WTC11 (cell line): ENCODE data around the gene VSTM2L. TPM values are rescaled to one million over a fixed set of nuclear protein-coding genes. Genes with fewer than 3 reads are reported as not detected.

Experiments used
- ATAC-seq: fragments of 200-7000 bp; cut with Tn5 transposase; 2 replicates; pipeline ENCODE4 v1.10.0; 2021; ENCODE audit warnings: mild to moderate bottlenecking, moderate library complexity
- CTCF ChIA-PET: fragments of 300-600 bp; sonication (Branson Sonifier 250); formaldehyde crosslinking; loops from one replicate; lab custom pipeline; 2021; ENCODE audit warnings: antibody characterized with exemption; lab: Charles Lee
- POLR2A ChIA-PET: fragments of 350-600 bp; sonication (Branson Sonifier 250); formaldehyde crosslinking; loops from one replicate; lab custom pipeline; 2021; ENCODE audit warnings: antibody characterized with exemption; lab: Charles Lee
- DNase-seq: peaks from one replicate; pipeline ENCODE4 v3.0.0; 2021; ENCODE audit warnings: low spot score
- H3K27ac Mint-ChIP-seq: 2 replicates; pipeline ENCODE4 v1.8.0; 2021; ENCODE audit warnings: mixed read lengths
- H3K27me3 Mint-ChIP-seq: 2 replicates; pipeline ENCODE4 v1.8.0; 2021; ENCODE audit warnings: low read depth, mild to moderate bottlenecking, moderate library complexity, mixed read lengths
- H3K36me3 Mint-ChIP-seq: 2 replicates; pipeline ENCODE4 v1.8.0; 2021; ENCODE audit warnings: mixed read lengths
- H3K4me1 Mint-ChIP-seq: 2 replicates; pipeline ENCODE4 v1.8.0; 2022; ENCODE audit warnings: mixed read lengths
- H3K4me3 Mint-ChIP-seq: 2 replicates; pipeline ENCODE4 v1.8.0; 2021; ENCODE audit warnings: mild to moderate bottlenecking, moderate library complexity, mixed read lengths
- H3K9me3 Mint-ChIP-seq: 2 replicates; pipeline ENCODE4 v1.8.0; 2021; ENCODE audit warnings: mixed read lengths
- AFF4 ChIP-seq: sonication (generic); formaldehyde crosslinking; IDR thresholded peaks from 2 replicates; pipeline ENCODE4 v1.8.1; 2023; ENCODE audit warnings: mild to moderate bottlenecking, missing genetic modification reagents, borderline replicate concordance
- CREM ChIP-seq: sonication (generic); formaldehyde crosslinking; IDR thresholded peaks from 2 replicates; pipeline ENCODE4 v1.8.1; 2022; ENCODE audit warnings: mild to moderate bottlenecking, missing genetic modification reagents, moderate library complexity
- ERG ChIP-seq: fragments of 250-450 bp; sonication (Bioruptor Pico); IDR thresholded peaks from 2 replicates; pipeline ENCODE4 v1.8.0; 2021; ENCODE audit warnings: mild to moderate bottlenecking
- GRHL2 ChIP-seq: fragments of 250-450 bp; sonication (Bioruptor Pico); IDR thresholded peaks from 2 replicates; pipeline ENCODE4 v1.8.0; 2022; ENCODE audit warnings: mild to moderate bottlenecking, moderate library complexity; ENCODE audit not compliant: insufficient replicate concordance, severe bottlenecking
- JUN ChIP-seq: sonication (generic); formaldehyde crosslinking; IDR thresholded peaks from 2 replicates; pipeline ENCODE4 v1.8.0; 2023; ENCODE audit warnings: mild to moderate bottlenecking, missing genetic modification reagents
- KAT7 ChIP-seq: sonication (generic); formaldehyde crosslinking; IDR thresholded peaks from 2 replicates; pipeline ENCODE4 v1.8.1; 2023; ENCODE audit warnings: missing genetic modification reagents, mild to moderate bottlenecking, borderline replicate concordance
- NFATC4 ChIP-seq: fragments of 250-450 bp; sonication (Bioruptor Pico); IDR thresholded peaks from 2 replicates; pipeline ENCODE4 v1.9.0; 2021; ENCODE audit warnings: mild to moderate bottlenecking
- NR2C2 ChIP-seq: sonication (generic); formaldehyde crosslinking; IDR thresholded peaks from 2 replicates; pipeline ENCODE4 v1.8.0; 2022; ENCODE audit warnings: mild to moderate bottlenecking, missing genetic modification reagents
- PREB ChIP-seq: sonication (generic); formaldehyde crosslinking; IDR thresholded peaks from 2 replicates; pipeline ENCODE4 v1.8.1; 2022; ENCODE audit warnings: mild to moderate bottlenecking, missing genetic modification reagents, moderate library complexity, borderline replicate concordance
- SP1 ChIP-seq: sonication (generic); formaldehyde crosslinking; conservative IDR thresholded peaks from 2 replicates; pipeline ENCODE4 v1.8.1; 2022; ENCODE audit warnings: missing genetic modification reagents
- STAT6 ChIP-seq: sonication (generic); formaldehyde crosslinking; conservative IDR thresholded peaks from 2 replicates; pipeline ENCODE4 v1.8.1; 2023; ENCODE audit warnings: mild to moderate bottlenecking, low read depth, missing genetic modification reagents, moderate library complexity
- ZNF121 ChIP-seq: sonication (generic); formaldehyde crosslinking; IDR thresholded peaks from 2 replicates; pipeline ENCODE4 v1.8.0; 2023; ENCODE audit warnings: missing genetic modification reagents
- ZNF425 ChIP-seq: fragments of 250-450 bp; sonication (Bioruptor Pico); conservative IDR thresholded peaks from 2 replicates; pipeline ENCODE4 v1.9.0; 2021; ENCODE audit warnings: mild to moderate bottlenecking
- ZNF671 ChIP-seq: fragments of 250-450 bp; sonication (Bioruptor Pico); IDR thresholded peaks from 2 replicates; pipeline ENCODE4 v1.8.0; 2021; ENCODE audit warnings: mild to moderate bottlenecking
- total RNA-seq: library from RNA; stranded (reverse); gene quantifications from 3 replicates; pipeline ENCODE4 v1.2.3, GENCODE V29; 2021

VSTM2L gene
- total RNA-seq, 1 experiment from 2014 or later: 1.9 TPM

- Mint-ChIP-seq H3K27me3 (no peaks in the 10 kb centered on the region), H3K4me3 (no peak overlapping the region), H3K27ac (0 out of 2 replicates have a peak overlapping the region, but pooled peaks have one; percentile 54)
- ATAC-seq: no peak
- DNase-seq: no peak
- CTCF ChIA-PET: interaction anchor here (1.0 kb wide), 2 partner anchors 19 to 44 kb away, joined by 3 to 4 read pairs; no protein-coding TSS in a partner anchor
- TF ChIP-seq NFATC4 (no peak), JUN (CRISPR knock-in tag) (no peak), ZNF671 (CRISPR knock-in tag) (no peak), ZNF121 (CRISPR knock-in tag) (no peak), KAT7 (no peak)
- TF ChIP-seq, all 79 proteins: peak for 0
- no peaks in the 10 kb centered on the region for H3K9me3 Mint-ChIP-seq
- POLR2A ChIA-PET: no interaction called here
- peaks cover 30% of the 10 kb centered on the region for H3K36me3 Mint-ChIP-seq
- peaks cover 2% of the 10 kb centered on the region; the same call in 1 of the 2 replicates for H3K4me1 Mint-ChIP-seq
These were observed 84.8 kb downstream of the VSTM2L start for GRCh38 chr20:37987602-37988290.

GRCh38 chr20:37988306-37988954 is 85.5 kb downstream of the VSTM2L start:
- Mint-ChIP-seq H3K27me3 (no peaks in the 10 kb centered on the region), H3K27ac (no peak overlapping the region), H3K9me3 (no peaks in the 10 kb centered on the region), H3K4me1 (peaks cover 4% of the 10 kb centered on the region; the same call in 1 of the 2 replicates), H3K4me3 (no peak overlapping the region)
- ATAC-seq: no peak
- CTCF ChIA-PET: no interaction called here
- TF ChIP-seq GRHL2 (CRISPR knock-in tag): no peak
- TF ChIP-seq, all 79 proteins: peak for 0
- no peak for DNase-seq
- POLR2A ChIA-PET: no interaction called here
- H3K36me3 Mint-ChIP-seq: peaks cover 26% of the 10 kb centered on the region

GRCh38 chr20:37989601-37990295 is 86.8 kb downstream of the VSTM2L start:
- ChIA-PET POLR2A (no interaction called here), CTCF (no interaction called here)
- H3K27me3 Mint-ChIP-seq: no peaks in the 10 kb centered on the region
- H3K36me3 Mint-ChIP-seq: peaks cover 27% of the 10 kb centered on the region
- H3K27ac Mint-ChIP-seq: no peak overlapping the region
- no peak for ATAC-seq
- no peaks in the 10 kb centered on the region for H3K9me3 Mint-ChIP-seq
- no peak overlapping the region for H3K4me3 Mint-ChIP-seq
- DNase-seq: no peak
- TF ChIP-seq ZNF425 (no peak), CREM (no peak)
- H3K4me1 Mint-ChIP-seq: peaks cover 4% of the 10 kb centered on the region; the same call in 1 of the 2 replicates

GRCh38 chr20:37990571-37991151 is 87.7 kb downstream of the VSTM2L start:
- no peak for ATAC-seq
- DNase-seq: no peak
- POLR2A ChIA-PET: no interaction called here
- H3K36me3 Mint-ChIP-seq: peaks cover 34% of the 10 kb centered on the region
- H3K4me3 Mint-ChIP-seq: no peak overlapping the region
- CTCF ChIA-PET: no interaction called here
- H3K27ac Mint-ChIP-seq: no peak overlapping the region
- H3K27me3 Mint-ChIP-seq: no peaks in the 10 kb centered on the region
- no peaks in the 10 kb centered on the region for H3K9me3 Mint-ChIP-seq
- peaks cover 4% of the 10 kb centered on the region; the same call in 1 of the 2 replicates for H3K4me1 Mint-ChIP-seq
- TF ChIP-seq NR2C2: no peak
- no peak for TF ChIP-seq AFF4
- no peak for TF ChIP-seq ERG (CRISPR knock-in tag)
- TF ChIP-seq PREB (CRISPR knock-in tag): no peak
- TF ChIP-seq SP1: no peak
- TF ChIP-seq STAT6: no peak
